ENCODE results near the gene ARPC2. TPM values are rescaled to one million over a fixed set of nuclear protein-coding genes. Genes with fewer than 3 reads are reported as not detected.

The ARPC2 gene
- total RNA-seq, 2 donors from 2014 or later = 567 to 656 TPM

DNA sequence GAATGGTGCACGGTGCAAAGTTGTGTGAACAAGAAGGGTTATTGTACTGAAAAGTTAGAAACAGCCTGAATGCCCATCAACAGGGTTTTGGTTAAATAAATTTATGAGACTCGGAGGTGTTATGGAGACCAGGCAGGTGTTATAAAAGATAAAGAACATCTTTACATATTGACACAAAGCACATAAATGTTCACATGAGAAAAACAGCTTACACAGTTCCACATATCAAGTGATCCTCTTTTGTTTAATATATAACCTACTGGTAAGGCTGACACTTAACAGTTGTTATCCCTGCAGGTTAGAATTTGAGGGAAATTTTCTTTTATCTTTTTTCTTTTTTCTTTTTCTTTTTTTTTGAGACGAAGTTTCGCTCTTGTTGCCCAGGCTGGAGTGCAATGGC, 20.0 kb upstream of the ARPC2 start:
- no peak for DNase-seq (ENCODE audit: low spot score in 2 of 2)
- Mint-ChIP-seq H3K27ac (no peak overlapping the region), H3K36me3 (no peaks in the 10 kb centered on the region), H3K9me3 (no peaks in the 10 kb centered on the region)
- ATAC-seq = no peak

DNA sequence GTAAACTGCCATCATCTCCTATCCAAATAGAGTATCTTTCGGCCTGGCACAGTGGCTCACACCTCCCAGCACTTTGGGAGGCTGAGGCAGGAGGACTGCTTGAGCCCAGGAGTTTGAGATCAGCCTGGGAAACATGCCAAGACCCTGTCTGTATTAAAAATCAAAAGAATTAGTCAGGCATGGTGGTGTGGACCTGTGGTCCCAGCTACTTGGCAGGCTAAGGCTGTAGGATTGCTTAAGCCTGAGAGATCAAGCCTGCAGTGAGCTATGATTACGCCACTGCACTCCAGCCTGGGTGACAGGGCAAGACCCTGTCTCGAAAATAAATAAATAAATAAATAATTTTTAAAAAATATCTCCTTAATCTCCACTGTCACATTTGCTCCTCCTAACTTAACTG, 14.7 kb upstream of the ARPC2 start:
- Mint-ChIP-seq H3K36me3 (no peaks in the 10 kb centered on the region), H3K9me3 (no peaks in the 10 kb centered on the region), H3K27ac (no peak overlapping the region)
- ATAC-seq (no peak), DNase-seq (ENCODE audit: low spot score in 2 of 2) (no peak)

DNA sequence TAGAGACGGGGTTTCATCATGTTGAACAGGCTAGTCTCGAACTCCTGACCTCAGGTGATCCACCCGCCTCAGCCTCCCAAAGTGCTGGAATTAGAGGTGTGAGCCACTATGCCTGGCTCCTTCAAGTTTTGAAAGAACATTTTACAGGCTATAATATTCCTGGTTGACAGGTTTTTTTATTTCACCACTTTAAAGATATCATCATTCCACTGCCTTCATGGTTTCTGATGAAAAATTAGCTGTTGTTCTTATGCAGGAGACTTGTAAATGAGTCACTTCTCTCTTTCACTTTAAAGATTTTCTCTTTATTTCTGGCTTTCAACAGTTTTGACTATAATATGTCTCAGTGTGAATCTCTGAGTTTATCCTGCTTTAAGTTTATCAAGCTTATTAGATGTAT, 7.9 kb upstream of the ARPC2 start:
- DNase-seq (ENCODE audit: low spot score in 2 of 2) (no peak), ATAC-seq (no peak)
- Mint-ChIP-seq H3K9me3 (peaks cover 6 to 9% of the 10 kb centered on the region in 2 donors), H3K36me3 (peaks cover 0 to 9% of the 10 kb centered on the region in 2 donors), H3K27ac (no peak overlapping the region)

DNA sequence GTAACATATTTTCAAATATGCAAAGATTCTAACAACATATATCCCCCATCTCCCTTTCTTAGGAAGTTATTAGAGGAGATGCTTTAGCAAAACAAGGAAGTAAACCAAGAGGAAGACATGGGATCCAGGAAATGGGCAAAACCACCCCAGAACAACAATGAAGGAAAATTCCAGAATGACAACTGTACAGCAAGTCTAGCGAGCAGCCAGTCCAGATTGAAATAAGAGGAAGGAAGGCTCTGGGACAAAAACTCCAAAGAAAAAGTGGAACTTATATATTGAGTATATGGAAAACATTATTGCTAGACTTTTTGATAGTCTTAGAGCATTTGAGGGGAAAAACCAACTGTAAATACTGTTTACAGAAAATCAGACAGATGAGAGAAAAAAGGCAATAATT, 2.9 kb upstream of the ARPC2 start:
- ATAC-seq (no peak), DNase-seq (ENCODE audit: low spot score in 2 of 2) (no peak)
- Mint-ChIP-seq H3K9me3 (peaks cover 6 to 9% of the 10 kb centered on the region in 2 donors), H3K36me3 (peaks cover 17 to 43% of the 10 kb centered on the region in 2 donors), H3K27ac (peak overlapping the region in 1 of 2 donors; percentile 17)

DNA sequence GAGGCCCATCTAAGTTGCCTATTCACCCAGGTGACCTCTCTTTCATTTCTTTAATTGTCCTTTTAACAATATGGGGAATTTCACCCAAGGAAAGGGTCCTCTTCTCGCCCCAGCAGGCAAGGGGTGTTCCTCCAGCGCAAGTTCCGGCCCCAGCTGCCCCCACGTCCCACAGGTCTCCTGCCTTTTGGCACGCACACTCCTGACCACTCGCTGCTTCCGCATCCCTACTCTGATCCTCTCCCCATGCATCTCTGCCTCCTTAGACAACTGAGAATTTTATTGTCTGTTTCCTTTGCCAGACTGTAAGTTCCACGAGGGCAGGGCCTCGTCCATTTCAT, 684 bp upstream of the ARPC2 start:
- Mint-ChIP-seq H3K36me3 (peaks cover 34 to 55% of the 10 kb centered on the region in 2 donors), H3K9me3 (no peaks in the 10 kb centered on the region), H3K27ac (peak overlapping the region; percentile 94 to 97)
- ATAC-seq (no peak), DNase-seq (ENCODE audit: low spot score in 2 of 2) (no peak)

DNA sequence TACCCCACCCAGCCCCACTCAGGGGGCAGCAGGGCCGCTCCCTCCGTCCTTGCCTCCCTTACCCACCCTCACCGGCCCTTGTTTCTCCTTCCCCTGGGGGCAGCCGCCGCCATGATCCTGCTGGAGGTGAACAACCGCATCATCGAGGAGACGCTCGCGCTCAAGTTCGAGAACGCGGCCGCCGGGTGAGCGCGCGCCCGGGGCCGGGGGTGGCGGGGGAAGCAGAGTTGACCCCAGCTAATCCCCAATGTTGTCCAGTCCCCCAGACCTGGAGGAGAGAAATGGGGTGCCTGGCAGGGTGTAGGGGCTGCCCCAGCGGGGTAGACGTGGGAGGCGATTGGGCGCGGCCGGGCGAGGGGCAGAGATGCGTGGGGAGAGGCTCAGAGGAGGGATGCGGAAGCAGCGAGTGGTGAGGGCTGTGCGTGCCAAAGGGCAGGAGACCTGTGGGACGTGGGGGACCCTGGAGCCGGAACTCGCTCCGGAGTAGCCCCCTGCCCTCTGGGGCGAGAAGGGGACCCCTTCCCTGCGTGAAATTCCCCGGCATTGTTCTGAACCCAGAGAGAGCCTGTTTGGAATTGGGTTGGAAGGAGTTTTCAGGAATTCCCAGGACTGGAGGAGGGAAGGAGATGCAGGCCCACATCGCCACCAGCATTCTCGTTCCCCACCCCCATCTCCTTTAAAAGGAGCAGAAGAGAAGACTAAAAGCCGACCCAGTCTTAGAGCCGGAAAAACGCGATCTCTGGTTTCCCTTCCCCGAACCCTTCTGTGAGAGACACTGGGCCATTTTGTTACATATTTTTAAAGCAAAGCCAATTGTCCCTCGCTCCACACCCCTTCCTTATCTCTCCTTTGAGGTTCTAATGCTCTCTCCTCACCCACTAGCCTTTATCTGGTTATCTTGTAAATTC, 625 bp downstream of the ARPC2 start:
- Mint-ChIP-seq H3K9me3 (no peaks in the 10 kb centered on the region), H3K36me3 (peaks cover 40 to 62% of the 10 kb centered on the region in 2 donors), H3K27ac (peak overlapping the region; percentile 94 to 97)
- ATAC-seq (peak; percentile 75 to 79), DNase-seq (ENCODE audit: low spot score in 2 of 2) (peak; percentile 70 to 87)

DNA sequence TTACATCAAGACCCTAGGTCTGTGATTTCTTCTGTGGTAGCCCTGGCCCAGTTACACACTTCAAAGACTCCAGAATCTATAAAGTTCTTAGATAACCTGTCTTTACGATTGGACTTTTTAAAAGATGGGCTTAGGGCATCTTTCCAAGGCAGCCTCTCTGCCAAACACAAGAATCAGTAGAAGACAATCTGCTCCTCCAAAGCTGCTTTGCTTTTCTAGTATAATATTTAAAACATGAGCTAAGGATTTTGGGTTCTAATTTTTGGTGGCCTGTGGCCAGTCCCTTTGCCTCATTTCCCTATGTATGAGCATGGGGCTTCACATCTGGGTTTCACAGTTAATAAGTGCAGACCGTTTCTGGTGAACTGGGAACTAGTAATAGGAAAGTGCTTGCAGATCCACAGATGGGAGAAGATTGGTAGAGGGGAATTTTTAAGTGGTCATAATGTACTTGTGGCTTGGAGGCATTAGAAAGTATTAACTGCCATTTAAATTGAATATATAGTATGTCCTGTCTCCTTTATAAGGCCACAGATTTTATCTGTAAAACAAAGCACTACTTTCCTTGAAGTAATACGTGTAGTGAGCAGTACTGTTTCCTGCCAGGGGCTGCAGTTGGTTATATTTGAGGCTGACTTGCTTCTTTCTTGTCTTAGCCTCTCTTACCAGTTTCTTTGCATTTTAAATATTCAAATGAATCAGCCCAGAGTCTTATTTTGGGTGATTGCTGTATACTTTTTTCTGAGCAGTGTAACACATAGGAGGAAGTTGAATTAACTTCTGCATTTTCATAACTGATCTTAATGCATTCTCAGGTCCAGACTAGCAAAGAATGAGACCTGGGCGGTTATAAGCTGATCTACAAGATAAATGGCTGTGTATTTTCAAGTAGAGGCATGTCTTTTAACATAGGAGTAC, 1.5 kb downstream of the ARPC2 start:
- H3K9me3 Mint-ChIP-seq = no peaks in the 10 kb centered on the region
- DNase-seq (ENCODE audit: low spot score in 2 of 2) (no peak), ATAC-seq (peak in 1 of 2 donors; percentile 33)
- peaks cover 40 to 64% of the 10 kb centered on the region in 2 donors for H3K36me3 Mint-ChIP-seq
- peak overlapping the region; percentile 94 to 97 for H3K27ac Mint-ChIP-seq

GRCh38 chr2:218219934-218220333, 2.9 kb downstream of the ARPC2 start:
- H3K36me3 Mint-ChIP-seq = peaks cover 46 to 75% of the 10 kb centered on the region in 2 donors
- peak overlapping the region; percentile 92 to 94 for H3K27ac Mint-ChIP-seq
- H3K9me3 Mint-ChIP-seq = no peaks in the 10 kb centered on the region
- DNase-seq (ENCODE audit: low spot score in 2 of 2) = no peak
- no peak for ATAC-seq

GRCh38 chr2:218221000-218221399, 4.0 kb downstream of the ARPC2 start:
- no peak for ATAC-seq
- H3K36me3 Mint-ChIP-seq = peaks cover 46 to 83% of the 10 kb centered on the region in 2 donors
- DNase-seq (ENCODE audit: low spot score in 2 of 2) = no peak
- H3K27ac Mint-ChIP-seq = peak overlapping the region; percentile 94 to 96
- no peaks in the 10 kb centered on the region for H3K9me3 Mint-ChIP-seq

- Mint-ChIP-seq H3K9me3 (no peaks in the 10 kb centered on the region), H3K36me3 (peaks cover 40 to 86% of the 10 kb centered on the region in 2 donors), H3K27ac (peak overlapping the region; percentile 44 to 94)
- no peak for DNase-seq (ENCODE audit: low spot score in 2 of 2)
- ATAC-seq = peak; percentile 33 to 67
These were observed 6.1 kb downstream of the ARPC2 start for GRCh38 chr2:218223046-218223445.

- DNase-seq (ENCODE audit: low spot score in 2 of 2) (no peak), ATAC-seq (no peak)
- Mint-ChIP-seq H3K36me3 (peaks cover 41 to 86% of the 10 kb centered on the region in 2 donors), H3K27ac (peak overlapping the region; percentile 32 to 94), H3K9me3 (no peaks in the 10 kb centered on the region)
These were observed 7.2 kb downstream of the ARPC2 start for GRCh38 chr2:218224186-218224585.

DNA sequence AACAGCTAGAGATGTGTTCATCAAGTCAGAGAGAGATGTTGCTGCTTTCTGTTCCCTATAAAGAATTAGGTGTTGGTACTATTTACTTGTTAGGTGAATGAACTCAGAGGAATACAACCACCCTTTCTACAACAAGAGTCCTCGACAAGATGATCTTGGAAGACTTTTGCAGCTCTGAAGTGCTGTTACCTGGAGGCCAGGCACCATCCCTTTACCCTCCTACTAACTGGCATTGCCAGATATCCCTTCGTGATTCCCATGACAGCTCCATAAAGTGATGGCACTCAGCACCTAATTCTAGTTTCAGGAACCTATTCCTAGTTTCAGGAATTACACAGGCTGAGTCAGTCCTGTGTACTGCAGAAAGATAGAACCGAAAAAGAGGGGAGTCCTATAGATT, 9.9 kb downstream of the ARPC2 start:
- H3K27ac Mint-ChIP-seq = peak overlapping the region; percentile 81 to 87
- peaks cover 31 to 81% of the 10 kb centered on the region in 2 donors for H3K36me3 Mint-ChIP-seq
- no peak for DNase-seq (ENCODE audit: low spot score in 2 of 2)
- no peak for ATAC-seq
- no peaks in the 10 kb centered on the region for H3K9me3 Mint-ChIP-seq

GRCh38 chr2:218228366-218229090, 11.5 kb downstream of the ARPC2 start:
- peaks cover 39 to 91% of the 10 kb centered on the region in 2 donors for H3K36me3 Mint-ChIP-seq

GRCh38 chr2:218229239-218229638, 12.2 kb downstream of the ARPC2 start:
- peak overlapping the region; percentile 87 to 94 for H3K27ac Mint-ChIP-seq
- no peaks in the 10 kb centered on the region for H3K9me3 Mint-ChIP-seq
- H3K36me3 Mint-ChIP-seq = peaks cover 41 to 91% of the 10 kb centered on the region in 2 donors
- DNase-seq (ENCODE audit: low spot score in 2 of 2) (peak in 1 of 2 donors; percentile 33), ATAC-seq (peak; percentile 88 to 89)

More at GRCh38 chr2:218228366-218229090, 11.5 kb downstream of the ARPC2 start:
- DNase-seq (ENCODE audit: low spot score in 2 of 2) = no peak
- no peak for ATAC-seq
- Mint-ChIP-seq H3K9me3 (no peaks in the 10 kb centered on the region), H3K27ac (peak overlapping the region; percentile 87 to 94)

GRCh38 chr2:218229851-218230250, 12.9 kb downstream of the ARPC2 start:
- Mint-ChIP-seq H3K9me3 (no peaks in the 10 kb centered on the region), H3K36me3 (peaks cover 40 to 91% of the 10 kb centered on the region in 2 donors), H3K27ac (peak overlapping the region; percentile 87 to 94)
- peak in 1 of 2 donors; percentile 46 for ATAC-seq
- DNase-seq (ENCODE audit: low spot score in 2 of 2) = no peak

GRCh38 chr2:218230882-218231281, 13.9 kb downstream of the ARPC2 start:
- ATAC-seq (peak; percentile 74 to 79), DNase-seq (ENCODE audit: low spot score in 2 of 2) (peak in 1 of 2 donors; percentile 29)
- H3K9me3 Mint-ChIP-seq = no peaks in the 10 kb centered on the region
- H3K27ac Mint-ChIP-seq = peak overlapping the region; percentile 87 to 89
- peaks cover 40 to 89% of the 10 kb centered on the region in 2 donors for H3K36me3 Mint-ChIP-seq

Measured in activated naive CD4-positive, alpha-beta T cell treated with anti-CD3 and anti-CD28 coated beads, Interleukin-2, amount 50 U/mL, for 72 hours (primary cell).